GM12878 (cell line): Measurements from ENCODE around the gene TNFRSF14. TPM values are rescaled to one million over a fixed set of nuclear protein-coding genes. Genes with fewer than 3 reads are reported as not detected.

Source experiments
- ATAC-seq: fragments of 200-7000 bp; cut with Tn5 transposase; 3 replicates; pipeline ENCODE4 v1.9.1; 2020; ENCODE audit warnings: mild to moderate bottlenecking, moderate library complexity
- BruUV-seq: library from RNA; stranded (reverse); fragments of 400-500 nt; replicated peaks from 2 replicates; lab custom pipeline; 2021; lab: Mats Ljungman, UMichigan
- CTCF ChIA-PET: fragments of 300-600 bp; sonication (Branson Sonifier 250); formaldehyde crosslinking; extraction: SDS; loops from one replicate; lab custom pipeline; 2021; ENCODE audit warnings: inconsistent platforms; lab: Yijun Ruan, JAX
- POLR2A ChIA-PET: fragments of 350-600 bp; formaldehyde crosslinking; extraction: SDS; loops from one replicate; lab custom pipeline; 2021; ENCODE audit warnings: inconsistent platforms; lab: Charles Lee
- RAD21 ChIA-PET: fragments of 300-600 bp; sonication (Branson Sonifier 250); formaldehyde crosslinking; loops from one replicate; lab custom pipeline; 2023; ENCODE audit warnings: antibody characterized with exemption; ENCODE audit not compliant: unreplicated experiment; lab: Charles Lee
- SMC1A ChIA-PET: fragments of 300-600 bp; sonication (Branson Sonifier 250); formaldehyde crosslinking; loops from one replicate; lab custom pipeline; 2023; ENCODE audit not compliant: unreplicated experiment, uncharacterized antibody; lab: Charles Lee
- DNase-seq: peaks from one replicate; pipeline ENCODE4 v3.0.0-alpha.2; 2011; ENCODE audit warnings: low read depth, low spot score
- FAIRE-seq: peaks from 3 replicates; lab custom pipeline; 2011; peaks lifted over from hg19 to GRCh38; lab: Jason Lieb, UNC
- H2AFZ ChIP-seq: 2 replicates; pipeline ENCODE4 v1.6.0; 2011; ENCODE audit warnings: low read depth, low read length, control low read depth; ENCODE audit not compliant: control insufficient read depth
- H3K27ac ChIP-seq: 2 replicates; pipeline ENCODE4 v1.5.1; 2011; ENCODE audit warnings: control low read depth; ENCODE audit not compliant: control insufficient read depth, insufficient read depth
- H3K27me3 ChIP-seq, 2 experiments: replicated peaks in 1 of 2; 2 replicates each; pipeline versions ENCODE4 v1.6.0 to v1.6.1; 2011; ENCODE audit warnings: low read length in 1 of 2; ENCODE audit not compliant: control insufficient read depth in 2 of 2, insufficient read depth in 2 of 2
- H3K36me3 ChIP-seq, 2 experiments: 2 replicates each; pipeline ENCODE4 v1.5.1; 2011; ENCODE audit warnings: low read length in 1 of 2; ENCODE audit not compliant: control insufficient read depth in 2 of 2, insufficient read depth in 2 of 2
- H3K4me1 ChIP-seq: 2 replicates; pipeline ENCODE4 v1.6.1; 2011; ENCODE audit warnings: mild to moderate bottlenecking, low read length, moderate library complexity, mixed read lengths; ENCODE audit not compliant: control insufficient read depth, insufficient read depth
- H3K4me2 ChIP-seq: 2 replicates; pipeline ENCODE4 v1.6.0; 2011; ENCODE audit warnings: control low read depth; ENCODE audit not compliant: control insufficient read depth, insufficient read depth
- H3K4me3 ChIP-seq: fragments of 200-600 bp; sonication (generic); 2 replicates; pipeline ENCODE4 v1.5.1; 2016
- H3K79me2 ChIP-seq: 2 replicates; pipeline ENCODE4 v1.6.0; 2011; ENCODE audit warnings: low read length; ENCODE audit not compliant: control insufficient read depth, insufficient read depth
- H3K9ac ChIP-seq: 2 replicates; pipeline ENCODE4 v1.8.0; 2011; ENCODE audit warnings: low read length, control low read depth, mixed read lengths; ENCODE audit not compliant: control insufficient read depth, insufficient read depth
- H3K9me3 ChIP-seq: replicated peaks from 3 replicates; pipeline ENCODE4 v1.5.1; 2011; ENCODE audit warnings: mild to moderate bottlenecking, low read length; ENCODE audit not compliant: control insufficient read depth, insufficient read depth
- H4K20me1 ChIP-seq: 2 replicates; pipeline ENCODE4 v1.6.0; 2011; ENCODE audit not compliant: control insufficient read depth, insufficient read depth
- IKZF2 ChIP-seq, 2 experiments: fragments of 450-650 bp; IDR thresholded peaks; 2 replicates each; pipeline ENCODE4 v1.6.1; 2017; ENCODE audit warnings: mild to moderate bottlenecking in 2 of 2, moderate library complexity in 2 of 2
- JUNB ChIP-seq: IDR thresholded peaks from 2 replicates; pipeline ENCODE4 v1.6.1; 2016; ENCODE audit warnings: antibody characterized with exemption, mild to moderate bottlenecking
- POLR2A ChIP-seq: IDR thresholded peaks from 2 replicates; pipeline ENCODE4 v1.6.1; 2011; ENCODE audit warnings: low read depth, mild to moderate bottlenecking, low read length
- WGBS: methylation state at CpG from one replicate; pipeline ENCODE4 v1.1.6; 2016; ENCODE audit warnings: low lambda C conversion rate; ENCODE audit not compliant: insufficient replicate concordance, insufficient coverage; ENCODE audit errors: missing lambda C conversion rate; 5-methylcytosine and 5-hydroxymethylcytosine counted together
- in situ Hi-C: fragments of 300-500 bp; cut with MboI; formaldehyde crosslinking; loops from 9 replicates; pipeline ENCODE4 v1.14.3; 2018; ENCODE audit warnings: mixed read lengths
- intact Hi-C: fragments of 100-400 bp; cut with micrococcal nuclease; formaldehyde crosslinking; loops from one replicate; pipeline ENCODE4 v1.14.2; 2022; ENCODE audit not compliant: unreplicated experiment
- polyA plus RNA-seq, 11 experiments: library from polyadenylated mRNA; depleted of rRNA in 4 of 11; unstranded in 6 of 11; stranded (reverse) in 5 of 11; fragments of >200 nt; fragmentation: Nextera tagmentation in 4 of 11; fragmentation: Illumina TruSeq in 1 of 11; extraction: Ambion mirVana in 4 of 11; extraction: Trizol in 1 of 11; gene quantifications; 1 replicate in 1 of 11; 2 replicates in 10 of 11; pipeline versions ENCODE4 v1.2.1 to v1.2.3, GENCODE V29; 2011 to 2016; ENCODE audit warnings: inconsistent platforms in 2 of 11, missing spikeins in 2 of 11, low read depth in 1 of 11
- total RNA-seq, 4 experiments: library from RNA; depleted of rRNA in 3 of 4; stranded (reverse); fragments of >200 nt in 3 of 4; fragmentation: Illumina TruSeq in 1 of 4; extraction: Trizol in 1 of 4; gene quantifications; 2 replicates each; pipeline versions ENCODE4 v1.2.1 to v1.2.3, GENCODE V29; 2013 to 2021
- TF ChIP-seq, protein P1 (sequence below): fragments of 450-650 bp; IDR thresholded peaks from 2 replicates; pipeline ENCODE4 v1.6.1; 2017; ENCODE audit warnings: mild to moderate bottlenecking, low read depth, inconsistent platforms; ENCODE audit not compliant: poor library complexity, severe bottlenecking
- TF ChIP-seq, protein P2 (sequence below): IDR thresholded peaks from 2 replicates; pipeline ENCODE4 v1.6.1; 2011; ENCODE audit warnings: borderline replicate concordance, low read depth, mild to moderate bottlenecking, moderate library complexity, mixed read lengths, low read length; ENCODE audit not compliant: insufficient read depth; ENCODE audit errors: extremely low read length

Gene TNFRSF14
- total and polyA plus RNA-seq, 10 of the 15 experiments (the other 5 are each of a cell fraction or from before 2014, with no cell fraction given), result 0.43 to 114 (median 41.5) TPM

GRCh38 chr1:2507744-2508155, 48.4 kb upstream of the TNFRSF14 start:
- no peak for DNase-seq
- no peaks in the 10 kb centered on the region for H3K4me1 ChIP-seq
- H3K9me3 ChIP-seq, result no peaks in the 10 kb centered on the region
- no peak overlapping the region for H3K27ac ChIP-seq
- no peaks in the 10 kb centered on the region for H3K79me2 ChIP-seq
- FAIRE-seq, result no peak
- H3K36me3 ChIP-seq, result peaks cover 2 to 26% of the 10 kb centered on the region in 2 experiments
- H3K4me3 ChIP-seq, result no peak overlapping the region
- TF ChIP-seq POLR2A (0 out of 2 replicates have a peak, but pooled peaks have one; percentile 52), JUNB (no peak), IKZF2 (IDR thresholded peaks at IDR 0.05) (no peak)
- TF ChIP-seq, protein P1, sequence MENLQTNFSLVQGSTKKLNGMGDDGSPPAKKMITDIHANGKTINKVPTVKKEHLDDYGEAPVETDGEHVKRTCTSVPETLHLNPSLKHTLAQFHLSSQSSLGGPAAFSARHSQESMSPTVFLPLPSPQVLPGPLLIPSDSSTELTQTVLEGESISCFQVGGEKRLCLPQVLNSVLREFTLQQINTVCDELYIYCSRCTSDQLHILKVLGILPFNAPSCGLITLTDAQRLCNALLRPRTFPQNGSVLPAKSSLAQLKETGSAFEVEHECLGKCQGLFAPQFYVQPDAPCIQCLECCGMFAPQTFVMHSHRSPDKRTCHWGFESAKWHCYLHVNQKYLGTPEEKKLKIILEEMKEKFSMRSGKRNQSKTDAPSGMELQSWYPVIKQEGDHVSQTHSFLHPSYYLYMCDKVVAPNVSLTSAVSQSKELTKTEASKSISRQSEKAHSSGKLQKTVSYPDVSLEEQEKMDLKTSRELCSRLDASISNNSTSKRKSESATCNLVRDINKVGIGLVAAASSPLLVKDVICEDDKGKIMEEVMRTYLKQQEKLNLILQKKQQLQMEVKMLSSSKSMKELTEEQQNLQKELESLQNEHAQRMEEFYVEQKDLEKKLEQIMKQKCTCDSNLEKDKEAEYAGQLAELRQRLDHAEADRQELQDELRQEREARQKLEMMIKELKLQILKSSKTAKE, result no peak
- TF ChIP-seq, protein P2, sequence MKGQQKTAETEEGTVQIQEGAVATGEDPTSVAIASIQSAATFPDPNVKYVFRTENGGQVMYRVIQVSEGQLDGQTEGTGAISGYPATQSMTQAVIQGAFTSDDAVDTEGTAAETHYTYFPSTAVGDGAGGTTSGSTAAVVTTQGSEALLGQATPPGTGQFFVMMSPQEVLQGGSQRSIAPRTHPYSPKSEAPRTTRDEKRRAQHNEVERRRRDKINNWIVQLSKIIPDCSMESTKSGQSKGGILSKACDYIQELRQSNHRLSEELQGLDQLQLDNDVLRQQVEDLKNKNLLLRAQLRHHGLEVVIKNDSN, result no peak
- no peak overlapping the region for H2AFZ ChIP-seq
- in situ Hi-C loops (no loop called here), intact Hi-C loops (no loop called here)
- POLR2A ChIA-PET, result no interaction called here
- H3K9ac ChIP-seq, result no peak overlapping the region
- no peaks in the 10 kb centered on the region; the same call in 1 of the 2 replicates for H4K20me1 ChIP-seq
- no peaks in the 10 kb centered on the region for H3K27me3 ChIP-seq
- CTCF ChIA-PET, result no interaction called here
- no TSS peak for BruUV-seq
- no peak for ATAC-seq
- H3K4me2 ChIP-seq, result no peak overlapping the region
- 84% methylated on average over 6 of the region's 6 CpGs for WGBS
- RAD21 ChIA-PET, result no interaction called here
- SMC1A ChIA-PET, result no interaction called here
